MG63 (cell line): Measurements from ENCODE around the gene SRSF10. TPM values are rescaled to one million over a fixed set of nuclear protein-coding genes. Genes with fewer than 3 reads are reported as not detected.
"Not testable (repeated sequence)": the region's sequence is repeated elsewhere in the genome, so short reads cannot be mapped to it uniquely, and the experiment has no call there.

ENCODE experiments used
- DNase-seq: peaks from one replicate; pipeline ENCODE4 v3.0.0-alpha.2; 2020
- H3K27me3 ChIP-seq: fragments of 250-450 bp; sonication (Bioruptor Pico); 2 replicates; pipeline ENCODE4 v1.5.1; 2020; ENCODE audit warnings: mild to moderate bottlenecking, moderate library complexity
- H3K36me3 ChIP-seq: fragments of 250-450 bp; sonication (Bioruptor Pico); 2 replicates; pipeline ENCODE4 v1.5.1; 2020; ENCODE audit warnings: mild to moderate bottlenecking, moderate library complexity
- H3K4me3 ChIP-seq: fragments of 250-450 bp; sonication (Bioruptor Pico); 2 replicates; pipeline ENCODE4 v1.5.1; 2020; ENCODE audit warnings: mild to moderate bottlenecking, moderate library complexity
- H3K9me3 ChIP-seq: fragments of 250-450 bp; sonication (Bioruptor Pico); 2 replicates; pipeline ENCODE4 v1.5.1; 2020; ENCODE audit warnings: mild to moderate bottlenecking, moderate library complexity
- total RNA-seq: library from RNA; depleted of rRNA; stranded (reverse); fragments of >200 nt; shearing (Covaris generic); gene quantifications from 2 replicates; pipeline ENCODE4 v1.2.3, GENCODE V29; 2014; ENCODE audit warnings: low replicate concordance

The SRSF10 gene
- total RNA-seq, 1 experiment from 2014 or later: 40.0 TPM

GRCh38 chr1:23966973-23967493 lies 13.1 kb downstream of the SRSF10 start:
- Histone ChIP-seq H3K27me3 (no peaks in the 10 kb centered on the region), H3K9me3 (no peaks in the 10 kb centered on the region), H3K36me3 (peaks cover 89% of the 10 kb centered on the region), H3K4me3 (no peak overlapping the region)
- DNase-seq: no peak

DNA sequence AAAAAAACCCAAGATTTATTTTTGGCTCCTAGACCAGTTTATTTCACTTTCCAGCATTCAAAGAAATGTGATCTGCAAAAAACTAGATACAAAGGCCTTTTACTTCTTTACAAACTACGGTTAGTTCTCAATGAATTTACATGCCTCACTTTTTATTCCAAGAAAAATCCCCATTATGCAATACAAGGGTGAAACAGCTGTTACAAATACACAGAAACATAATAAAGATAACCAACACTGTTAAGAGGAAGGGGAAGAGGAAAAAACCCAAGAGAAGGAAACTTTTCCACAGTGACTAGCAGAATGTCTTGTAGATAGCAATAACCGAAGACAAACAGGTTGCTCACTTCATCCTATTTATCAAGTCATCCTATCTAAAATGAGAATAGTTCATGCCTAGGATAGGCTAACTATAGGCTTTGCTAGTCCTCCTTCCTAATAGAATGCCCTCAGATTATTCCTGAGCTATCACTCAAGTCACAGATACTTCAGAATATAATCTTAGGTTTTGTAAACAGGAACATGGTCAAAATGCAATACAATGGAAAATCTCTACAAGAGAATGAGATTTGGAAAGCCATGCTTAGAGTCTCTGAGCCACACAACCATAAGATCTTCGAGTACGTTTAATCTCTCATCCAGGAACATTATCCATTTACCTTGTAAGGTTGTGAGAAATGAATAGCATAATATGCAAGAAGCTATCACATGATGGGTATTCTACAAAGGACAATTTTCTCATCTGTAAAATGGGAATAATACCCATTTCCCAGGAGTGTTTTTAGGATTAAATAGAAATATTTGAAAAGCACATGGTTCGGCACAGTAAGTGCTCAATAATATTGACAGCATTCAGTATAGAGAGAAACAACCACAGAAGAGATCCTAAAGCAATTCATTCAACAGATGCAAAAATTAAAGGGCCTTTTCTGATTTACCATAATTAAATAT lies 15.1 kb downstream of the SRSF10 start:
- Histone ChIP-seq H3K36me3 (peaks cover 82% of the 10 kb centered on the region), H3K4me3 (no peak overlapping the region), H3K9me3 (no peaks in the 10 kb centered on the region), H3K27me3 (no peaks in the 10 kb centered on the region)
- no peak for DNase-seq

DNA sequence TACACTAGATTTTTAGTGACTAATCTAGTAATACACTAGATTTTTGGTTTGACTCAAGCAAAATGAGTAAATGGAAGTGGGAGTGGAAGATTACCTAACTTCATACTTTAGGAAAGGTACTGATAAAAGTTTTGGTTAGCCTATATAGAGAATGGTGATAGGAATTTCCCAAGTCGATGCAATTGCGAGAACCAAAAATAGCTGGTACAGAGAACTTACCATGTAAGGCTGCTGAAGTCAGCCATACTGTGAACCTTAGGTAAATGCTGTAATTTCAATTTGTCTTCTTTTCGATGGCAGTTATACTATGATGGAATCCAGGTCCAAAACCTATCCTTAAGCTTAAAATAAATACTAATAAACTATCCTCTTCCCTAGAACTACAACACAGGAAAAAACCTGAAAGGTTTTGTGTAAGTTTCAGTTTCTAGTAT lies 15.9 kb downstream of the SRSF10 start:
- peaks cover 75% of the 10 kb centered on the region for H3K36me3 ChIP-seq
- DNase-seq: no peak
- H3K9me3 ChIP-seq: no peaks in the 10 kb centered on the region
- H3K4me3 ChIP-seq: no peak overlapping the region
- no peaks in the 10 kb centered on the region for H3K27me3 ChIP-seq

GRCh38 chr1:23963617-23964234 lies 16.4 kb downstream of the SRSF10 start:
- H3K36me3 ChIP-seq: peaks cover 70% of the 10 kb centered on the region
- DNase-seq: no peak
- H3K27me3 ChIP-seq: no peaks in the 10 kb centered on the region
- no peak overlapping the region for H3K4me3 ChIP-seq
- H3K9me3 ChIP-seq: no peaks in the 10 kb centered on the region

DNA sequence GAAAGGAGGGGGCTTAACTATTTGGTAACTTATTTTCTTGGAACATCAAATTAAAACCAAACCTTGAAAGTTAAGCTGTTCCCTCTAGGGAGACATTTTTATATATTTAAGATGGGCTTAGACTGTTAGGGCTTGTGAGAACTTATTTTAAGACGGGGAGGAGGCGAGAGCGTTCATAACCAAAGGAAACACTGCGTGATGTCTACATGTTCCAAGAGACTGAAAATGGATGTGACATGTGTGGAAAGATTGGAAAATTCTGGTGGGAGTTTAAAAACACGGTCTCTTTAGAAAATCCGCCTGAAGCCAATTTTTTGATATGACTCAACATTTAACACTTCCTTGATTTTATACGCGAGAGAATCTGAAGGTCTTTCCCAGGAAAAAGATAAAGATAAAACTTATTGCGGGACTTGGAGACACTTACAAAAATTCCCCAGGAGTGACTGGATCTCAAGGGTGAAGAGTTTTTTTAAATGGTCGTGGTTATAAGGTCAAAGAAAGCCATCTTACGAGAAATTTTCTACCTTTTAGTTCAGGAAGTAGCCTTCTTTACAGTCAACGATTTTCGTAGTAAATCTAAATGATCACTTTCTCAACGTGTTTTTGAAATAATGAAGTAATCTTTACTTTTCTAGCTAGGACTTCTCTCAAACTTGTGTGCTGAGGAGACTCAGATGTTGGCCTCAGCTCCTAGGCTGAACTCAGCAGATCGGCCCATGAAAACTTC lies 19.7 kb downstream of the SRSF10 start:
- H3K4me3 ChIP-seq: peak overlapping the region; percentile 87
- no peak for DNase-seq
- peaks cover 37% of the 10 kb centered on the region for H3K36me3 ChIP-seq
- no peaks in the 10 kb centered on the region for H3K27me3 ChIP-seq
- no peaks in the 10 kb centered on the region for H3K9me3 ChIP-seq

GRCh38 chr1:23959461-23960290 lies 20.5 kb downstream of the SRSF10 start, which contains the start of gene PNRC2:
TSS of gene PNRC2 (plus strand) at chr1:23959828. CDS start at chr1:23961458, 1,630 bp downstream.
- Histone ChIP-seq H3K36me3 (peaks cover 30% of the 10 kb centered on the region), H3K27me3 (no peaks in the 10 kb centered on the region), H3K4me3 (peak within 1 kb of the TSS; percentile 87), H3K9me3 (no peaks in the 10 kb centered on the region)
- DNase-seq: peak; percentile 98

- peak overlapping the region; percentile 87 for H3K4me3 ChIP-seq
- peak; percentile 96 for DNase-seq
- H3K36me3 ChIP-seq: peaks cover 22% of the 10 kb centered on the region
- no peaks in the 10 kb centered on the region for H3K9me3 ChIP-seq
- no peaks in the 10 kb centered on the region for H3K27me3 ChIP-seq
Measured at GRCh38 chr1:23958810-23959460, 21.2 kb downstream of the SRSF10 start.

GRCh38 chr1:23958040-23958809 lies 21.9 kb downstream of the SRSF10 start:
- peak; percentile 7 for DNase-seq
- H3K36me3 ChIP-seq: peaks cover 15% of the 10 kb centered on the region
- not testable (repeated sequence) for H3K9me3 ChIP-seq, H3K27me3 ChIP-seq
- H3K4me3 ChIP-seq: peak overlapping the region; percentile 87

GRCh38 chr1:23957096-23957495 lies 23.0 kb downstream of the SRSF10 start:
- peaks cover 13% of the 10 kb centered on the region for H3K36me3 ChIP-seq
- no peaks in the 10 kb centered on the region for H3K27me3 ChIP-seq
- no peak overlapping the region for H3K4me3 ChIP-seq
- no peaks in the 10 kb centered on the region for H3K9me3 ChIP-seq
- DNase-seq: no peak

- DNase-seq: no peak
- Histone ChIP-seq H3K4me3 (no peak overlapping the region), H3K27me3 (no peaks in the 10 kb centered on the region), H3K36me3 (no peaks in the 10 kb centered on the region), H3K9me3 (no peaks in the 10 kb centered on the region)
Measured at GRCh38 chr1:23953020-23953419, 27.1 kb downstream of the SRSF10 start.

GRCh38 chr1:23947366-23947765 lies 32.8 kb downstream of the SRSF10 start:
- Histone ChIP-seq H3K9me3 (peaks cover 4% of the 10 kb centered on the region; the same call in 1 of the 2 replicates), H3K27me3 (no peaks in the 10 kb centered on the region), H3K4me3 (no peak overlapping the region), H3K36me3 (no peaks in the 10 kb centered on the region)
- DNase-seq: no peak

- no peak overlapping the region for H3K4me3 ChIP-seq
- DNase-seq: no peak
- no peaks in the 10 kb centered on the region for H3K9me3 ChIP-seq
- H3K27me3 ChIP-seq: no peaks in the 10 kb centered on the region
- no peaks in the 10 kb centered on the region for H3K36me3 ChIP-seq
Measured at GRCh38 chr1:23936481-23937176, 43.5 kb downstream of the SRSF10 start.

DNA sequence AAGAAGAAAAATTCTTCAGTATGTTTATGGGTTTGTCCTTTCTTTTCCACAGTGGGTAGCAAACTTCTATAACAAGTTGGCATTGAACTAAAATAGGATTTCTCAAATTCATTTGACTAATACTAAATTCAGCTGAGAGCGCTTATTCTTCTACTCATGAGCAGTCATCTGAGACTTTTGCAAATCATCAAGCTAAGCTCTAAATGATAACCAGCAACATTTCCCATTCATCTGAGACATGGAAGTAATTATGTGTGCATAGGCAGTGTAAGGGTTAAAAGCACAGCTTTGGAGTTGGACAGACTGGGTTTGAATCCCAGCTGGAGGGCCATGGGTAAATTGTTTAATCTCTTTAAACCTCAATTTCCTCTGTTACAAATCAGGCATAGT lies 48.6 kb downstream of the SRSF10 start:
- Histone ChIP-seq H3K36me3 (no peaks in the 10 kb centered on the region), H3K9me3 (no peaks in the 10 kb centered on the region), H3K27me3 (no peaks in the 10 kb centered on the region), H3K4me3 (no peak overlapping the region)
- DNase-seq: no peak

DNA sequence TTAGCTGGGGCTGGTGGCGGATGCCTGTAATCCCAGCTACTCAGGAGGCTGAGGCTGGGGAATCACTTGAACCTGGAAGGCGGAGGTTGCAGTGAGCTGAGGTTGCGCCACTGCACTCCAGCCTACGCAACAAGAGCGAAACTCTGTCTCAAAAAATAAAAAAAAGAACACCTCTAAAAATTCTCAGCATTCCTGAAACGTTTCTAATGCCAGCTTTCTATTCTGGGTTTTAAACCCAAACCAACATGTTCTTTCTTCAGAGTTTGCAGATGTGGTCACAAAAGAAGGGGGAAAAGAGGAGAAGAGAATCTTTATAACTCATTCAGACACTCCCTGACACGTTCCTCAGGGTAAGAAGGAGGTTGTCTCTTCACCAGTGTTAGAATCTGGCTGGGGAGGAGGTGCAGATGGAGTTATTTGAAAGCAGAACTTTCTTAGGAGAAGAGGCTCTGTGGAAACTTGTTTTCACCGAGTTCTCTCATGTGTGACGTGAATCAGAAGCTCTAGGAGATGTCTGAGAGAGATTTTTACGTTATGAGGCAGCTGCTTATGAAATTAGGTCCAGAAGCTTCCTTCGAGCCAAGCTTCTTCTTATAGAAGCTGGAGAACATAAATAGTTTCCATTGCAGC lies 49.2 kb downstream of the SRSF10 start:
- H3K4me3 ChIP-seq: no peak overlapping the region
- no peaks in the 10 kb centered on the region for H3K36me3 ChIP-seq
- H3K27me3 ChIP-seq: no peaks in the 10 kb centered on the region
- no peaks in the 10 kb centered on the region for H3K9me3 ChIP-seq
- no peak for DNase-seq
